Measurements from ENCODE around the gene LILRA2. TPM values are rescaled to one million over a fixed set of nuclear protein-coding genes. Genes with fewer than 3 reads are reported as not detected.

The LILRA2 gene
- total and polyA plus RNA-seq, 2 of the 8 experiments (the other 6 are each of a cell fraction or from before 2014, with no cell fraction given): not detected

DNA sequence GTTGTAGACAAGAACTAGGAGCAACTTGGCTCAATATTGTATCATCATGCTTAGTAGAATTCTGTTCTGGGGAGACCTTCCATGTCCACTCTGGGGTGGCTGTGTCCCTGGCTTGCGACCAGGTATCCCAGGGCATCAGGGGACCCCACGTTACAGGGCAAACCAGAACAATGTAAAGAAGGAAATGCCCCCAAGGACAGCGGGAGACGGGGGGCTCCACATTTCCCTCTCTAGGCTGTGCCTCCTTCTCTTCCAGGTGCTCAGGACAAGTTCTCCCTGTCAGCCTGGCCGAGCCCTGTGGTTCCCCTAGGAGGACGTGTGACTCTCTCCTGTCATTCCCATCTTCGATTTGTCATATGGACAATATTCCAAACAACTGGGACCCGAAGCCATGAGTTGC is 40.1 kb upstream of the LILRA2 start:
- H2BK12ac ChIP-seq (ENCODE audit: low read depth, low read length): no peak overlapping the region
- no peak overlapping the region for H3K23ac ChIP-seq (ENCODE audit: insufficient read length)
- no peak overlapping the region for H2BK20ac ChIP-seq (ENCODE audit: low read length)
- ChIA-PET CTCF (ENCODE audit: partially characterized antibody) (no interaction called here), POLR2A (ENCODE audit: partially characterized antibody) (no interaction called here)
- H4K20me1 ChIP-seq (replicated peaks in 1 of 2; ENCODE audit: control insufficient read depth in 1 of 2, insufficient read depth in 2 of 2, low read length in 2 of 2): no peaks in the 10 kb centered on the region
- FAIRE-seq (no peak), DNase-seq (ENCODE audit: low read depth in 1 of 2, low spot score in 2 of 2) (no peak)
- no peaks in the 10 kb centered on the region for H3K36me3 ChIP-seq (ENCODE audit: control insufficient read depth in 2 of 4, insufficient read depth in 4 of 4, low read length in 3 of 4)
- H3K56ac ChIP-seq (replicated peaks; ENCODE audit: insufficient read length, low read depth, low read length): no peak overlapping the region
- H2BK5ac ChIP-seq (ENCODE audit: low read depth, low read length): no peak overlapping the region
- no peak overlapping the region for H3K4ac ChIP-seq (replicated peaks; ENCODE audit: insufficient read length, low read depth, low read length)
- no peak overlapping the region for H3K9ac ChIP-seq (replicated peaks in 1 of 4; ENCODE audit: extremely low read depth in 1 of 4, low read depth in 3 of 4, low read length in 3 of 4)
- H2AK5ac ChIP-seq (ENCODE audit: low read depth, low read length): no peak overlapping the region
- no peak overlapping the region for H2BK15ac ChIP-seq (ENCODE audit: low read length)
- H3K18ac ChIP-seq (ENCODE audit: extremely low read depth, low read length): no peak overlapping the region
- WGBS, 2 experiments (ENCODE audit: extremely low coverage in 1 of 2, insufficient coverage in 1 of 2, insufficient read length in 1 of 2, insufficient replicate concordance in 2 of 2, low coverage in 1 of 2, low lambda C conversion rate in 2 of 2, missing lambda C conversion rate in 1 of 2): 78% methylated on average over 8 of the region's 8 CpGs; no CpG with 5 or more reads in 1 of the 2 experiments
- no peak overlapping the region for H3K14ac ChIP-seq (ENCODE audit: insufficient read length)
- no peak overlapping the region for H4K91ac ChIP-seq (replicated peaks; ENCODE audit: insufficient read length, low read length)
- no peaks in the 10 kb centered on the region; a peak in 1 of 7 replicates for H3K27me3 ChIP-seq (replicated peaks in 1 of 4; ENCODE audit: control insufficient read depth in 3 of 4, extremely low read depth in 1 of 4, insufficient read depth in 3 of 4, low read length in 3 of 4)
- no peak overlapping the region for H3K4me3 ChIP-seq (ENCODE audit: extremely low read depth in 1 of 4, insufficient read depth in 2 of 4, low read depth in 3 of 4, low read length in 4 of 4)
- no peak overlapping the region for H4K5ac ChIP-seq (ENCODE audit: insufficient read length, low read depth, low read length)
- TF ChIP-seq SRF (IDR thresholded peaks at IDR 0.05; ENCODE audit: low read depth, low read length): no peak
- no peak for TF ChIP-seq NRF1 (IDR thresholded peaks at IDR 0.05; ENCODE audit: low read depth, low read length)
- no peak for TF ChIP-seq TAF7 (optimal IDR thresholded peaks at IDR 0.05; ENCODE audit: borderline replicate concordance, low read depth, low read length)
- no peak for TF ChIP-seq MAFK (IDR thresholded peaks at IDR 0.05; ENCODE audit: low read depth, low read length)
- no peak for TF ChIP-seq PHF8 (conservative IDR thresholded peaks at IDR 0.05; ENCODE audit: low read depth, low read length)
- no peak for TF ChIP-seq SIX5 (IDR thresholded peaks at IDR 0.05; ENCODE audit: low read depth, low read length)
- TF ChIP-seq KDM5A (IDR thresholded peaks at IDR 0.05; ENCODE audit: low read length): no peak
- TF ChIP-seq RXRA (IDR thresholded peaks at IDR 0.05; ENCODE audit: insufficient read depth, low read depth, low read length): no peak
- no peak for TF ChIP-seq BCL11A (IDR thresholded peaks at IDR 0.05; ENCODE audit: low read depth in 2 of 2, low read length in 2 of 2)
- H3K79me2 ChIP-seq (ENCODE audit: control insufficient read depth in 1 of 2, insufficient read depth in 2 of 2, low read length in 2 of 2): no peaks in the 10 kb centered on the region
- no peak overlapping the region for H4K8ac ChIP-seq (ENCODE audit: extremely low read depth, insufficient read depth, low read length)
- H3K9me3 ChIP-seq (ENCODE audit: insufficient read depth in 2 of 2, low read depth in 1 of 2, low read length in 1 of 2): peaks cover 65 to 80% of the 10 kb centered on the region in 2 experiments
- H2AFZ ChIP-seq (ENCODE audit: low read length): no peak overlapping the region
- no peak overlapping the region for H3K4me2 ChIP-seq (ENCODE audit: insufficient read depth in 1 of 2, low read depth in 2 of 2, low read length in 2 of 2)
- H3K79me1 ChIP-seq (ENCODE audit: low read depth, low read length): no peaks in the 10 kb centered on the region
- H2BK120ac ChIP-seq (replicated peaks; ENCODE audit: low read depth, low read length): no peak overlapping the region
- no peaks in the 10 kb centered on the region for H3K4me1 ChIP-seq (replicated peaks in 1 of 4; ENCODE audit: control insufficient read depth in 3 of 4, insufficient read depth in 4 of 4, low read length in 3 of 4)
- H3K27ac ChIP-seq (ENCODE audit: low read depth, low read length): no peak overlapping the region
- H3K23me2 ChIP-seq (ENCODE audit: low read depth, low read length): no peaks in the 10 kb centered on the region

All from H1 (cell line).